GM18499 (cell line): Measurements from ENCODE around the gene SIGLEC8.
"Not testable (repeated sequence)": the region's sequence is repeated elsewhere in the genome, so short reads cannot be mapped to it uniquely, and the experiment has no call there.

Experiments
- ATAC-seq: cut with Tn5 transposase; IDR thresholded peaks from one replicate; pipeline ENCODE4 v1.9.1; 2021; ENCODE audit warnings: moderate number of reproducible peaks; ENCODE audit not compliant: insufficient read depth, unreplicated experiment

Gene SIGLEC8

GRCh38 chr19:51476164-51476563 is 17.9 kb upstream of the SIGLEC8 start:
- ATAC-seq = no peak

- no peak for ATAC-seq
These were observed 14.9 kb upstream of the SIGLEC8 start for GRCh38 chr19:51473009-51473707.

GRCh38 chr19:51472607-51473006 is 14.4 kb upstream of the SIGLEC8 start:
- ATAC-seq = no peak

- no peak for ATAC-seq
These were observed 13.3 kb upstream of the SIGLEC8 start for GRCh38 chr19:51471527-51471926.

- ATAC-seq = no peak
These were observed 12.7 kb upstream of the SIGLEC8 start for GRCh38 chr19:51470966-51471365.

- ATAC-seq = no peak
These were observed 11.4 kb upstream of the SIGLEC8 start for GRCh38 chr19:51469629-51470028.

- no peak for ATAC-seq
These were observed 10.9 kb upstream of the SIGLEC8 start for GRCh38 chr19:51469162-51469561.

GRCh38 chr19:51468545-51468920 is 10.3 kb upstream of the SIGLEC8 start:
- ATAC-seq = no peak

- no peak for ATAC-seq
These were observed 9.8 kb upstream of the SIGLEC8 start for GRCh38 chr19:51467864-51468544.

GRCh38 chr19:51466723-51467122 is 8.5 kb upstream of the SIGLEC8 start:
- ATAC-seq = no peak

GRCh38 chr19:51463976-51464581 is 5.8 kb upstream of the SIGLEC8 start:
- not testable (repeated sequence) for ATAC-seq

GRCh38 chr19:51462681-51463080 is 4.4 kb upstream of the SIGLEC8 start:
- no peak for ATAC-seq

- no peak for ATAC-seq
These were observed 4.0 kb upstream of the SIGLEC8 start for GRCh38 chr19:51462276-51462675.

GRCh38 chr19:51461723-51462161 is 3.5 kb upstream of the SIGLEC8 start:
- no peak for ATAC-seq

- no peak for ATAC-seq
These were observed 2.1 kb upstream of the SIGLEC8 start for GRCh38 chr19:51460164-51460992.

GRCh38 chr19:51458899-51459505 is 748 bp upstream of the SIGLEC8 start:
- no peak for ATAC-seq

- no peak for ATAC-seq
These were observed 772 bp downstream of the SIGLEC8 start for GRCh38 chr19:51457351-51458013.

- ATAC-seq = no peak
These were observed 1.5 kb downstream of the SIGLEC8 start for GRCh38 chr19:51456541-51457290.

GRCh38 chr19:51450730-51451307 is 7.4 kb downstream of the SIGLEC8 start:
- ATAC-seq = no peak
